ENCODE measurements around the gene MUC13.

- TF ChIP-seq, protein P1, sequence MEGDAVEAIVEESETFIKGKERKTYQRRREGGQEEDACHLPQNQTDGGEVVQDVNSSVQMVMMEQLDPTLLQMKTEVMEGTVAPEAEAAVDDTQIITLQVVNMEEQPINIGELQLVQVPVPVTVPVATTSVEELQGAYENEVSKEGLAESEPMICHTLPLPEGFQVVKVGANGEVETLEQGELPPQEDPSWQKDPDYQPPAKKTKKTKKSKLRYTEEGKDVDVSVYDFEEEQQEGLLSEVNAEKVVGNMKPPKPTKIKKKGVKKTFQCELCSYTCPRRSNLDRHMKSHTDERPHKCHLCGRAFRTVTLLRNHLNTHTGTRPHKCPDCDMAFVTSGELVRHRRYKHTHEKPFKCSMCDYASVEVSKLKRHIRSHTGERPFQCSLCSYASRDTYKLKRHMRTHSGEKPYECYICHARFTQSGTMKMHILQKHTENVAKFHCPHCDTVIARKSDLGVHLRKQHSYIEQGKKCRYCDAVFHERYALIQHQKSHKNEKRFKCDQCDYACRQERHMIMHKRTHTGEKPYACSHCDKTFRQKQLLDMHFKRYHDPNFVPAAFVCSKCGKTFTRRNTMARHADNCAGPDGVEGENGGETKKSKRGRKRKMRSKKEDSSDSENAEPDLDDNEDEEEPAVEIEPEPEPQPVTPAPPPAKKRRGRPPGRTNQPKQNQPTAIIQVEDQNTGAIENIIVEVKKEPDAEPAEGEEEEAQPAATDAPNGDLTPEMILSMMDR (IDR thresholded peaks at IDR 0.05), result no peak
- TF ChIP-seq POLR2AphosphoS5 (IDR thresholded peaks at IDR 0.05) (peak in 1 of 3 donors; percentile 6), POLR2A (IDR thresholded peaks at IDR 0.05) (no peak), EP300 (IDR thresholded peaks at IDR 0.05) (no peak)
These were observed 41.8 kb upstream of the MUC13 start for GRCh38 chr3:124976383-124976782.

Measured in stomach (tissue), 4 donors.